HG03460 (cell line): ENCODE data around the gene BSG.
"Not testable (repeated sequence)": the region's sequence is repeated elsewhere in the genome, so short reads cannot be mapped to it uniquely, and the experiment has no call there.

Source experiments
- ATAC-seq: cut with Tn5 transposase; IDR thresholded peaks from one replicate; pipeline ENCODE4 v1.9.1; 2021; ENCODE audit not compliant: unreplicated experiment

Gene BSG

DNA sequence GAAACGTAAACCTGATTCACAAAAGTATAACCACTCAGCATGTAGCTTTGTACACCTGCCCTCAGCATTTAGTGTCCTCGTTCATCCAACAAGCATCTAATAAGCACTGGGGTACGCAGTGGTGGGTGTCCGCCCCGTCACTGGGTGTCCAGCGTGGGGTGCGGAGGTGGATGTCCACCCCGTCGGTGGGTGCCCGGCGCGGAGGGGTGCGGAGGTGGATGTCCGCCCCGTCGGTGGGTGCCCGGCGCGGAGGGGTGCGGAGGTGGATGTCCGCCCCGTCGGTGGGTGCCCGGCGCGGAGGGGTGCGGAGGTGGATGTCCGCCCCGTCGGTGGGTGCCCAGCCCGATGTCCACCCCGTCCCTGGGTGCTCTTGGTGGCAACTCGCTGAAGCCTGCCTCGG is 12.8 kb downstream of the BSG start:
- not testable (repeated sequence) for ATAC-seq

DNA sequence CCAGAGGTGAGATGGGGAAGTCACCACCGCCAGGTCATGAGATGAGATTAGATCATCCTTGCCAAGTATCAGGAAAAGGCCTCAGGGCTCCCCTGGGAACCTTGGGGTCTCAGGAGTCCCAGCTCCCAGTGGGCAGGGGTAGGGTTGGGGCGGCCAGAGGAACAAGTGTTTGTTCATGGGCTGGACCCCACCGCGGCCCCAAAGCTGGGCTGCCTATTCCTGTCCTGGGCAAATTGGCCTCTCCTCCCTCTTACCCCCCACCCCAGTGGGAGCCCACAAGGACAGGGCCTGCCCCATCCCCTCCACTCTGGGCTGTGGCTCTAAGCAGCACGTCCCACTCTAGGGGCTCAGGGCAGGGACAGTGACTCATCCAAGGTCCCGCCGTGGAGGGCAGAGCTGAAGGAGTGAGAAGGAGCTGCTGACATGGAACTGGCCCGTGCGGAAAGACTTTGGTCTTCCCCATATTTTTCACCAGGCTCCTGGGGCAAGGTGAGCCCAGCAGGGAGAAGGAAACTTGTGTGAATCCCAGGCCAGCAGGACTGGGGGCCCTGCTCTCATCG is 13.2 kb downstream of the BSG start:
- no peak for ATAC-seq

DNA sequence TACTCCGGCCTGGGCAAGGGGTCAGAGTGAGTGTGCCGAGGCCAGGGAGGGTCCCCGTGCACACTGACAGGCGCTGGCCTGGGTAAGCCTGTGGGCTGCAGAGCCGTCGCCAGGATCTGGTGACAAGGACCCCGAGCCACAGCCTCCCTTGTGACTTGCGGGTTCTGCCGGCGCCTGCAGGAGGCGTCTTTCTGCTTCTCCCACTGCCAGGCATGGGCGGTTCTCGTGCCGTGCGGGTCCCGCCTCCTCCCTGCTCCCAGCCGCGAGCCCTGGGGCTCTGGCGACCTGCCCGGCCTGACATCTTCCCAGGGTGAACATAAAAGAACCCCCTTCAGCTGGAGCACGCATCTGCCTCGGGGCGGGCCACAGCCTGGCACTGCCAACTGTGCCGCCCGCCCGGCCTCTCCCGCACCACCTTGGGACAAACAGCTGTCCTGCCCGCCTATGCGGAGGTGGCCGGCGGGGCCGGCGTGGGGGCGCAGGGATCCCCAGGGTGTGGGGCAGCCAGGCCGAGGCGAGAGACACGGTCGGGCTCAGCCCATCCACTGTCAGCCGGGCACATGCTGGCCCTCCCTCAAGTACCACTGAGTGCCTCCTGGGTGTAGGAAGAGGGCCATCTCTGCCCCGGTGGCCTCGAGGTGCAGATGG is 15.8 kb downstream of the BSG start:
- ATAC-seq = no peak

DNA sequence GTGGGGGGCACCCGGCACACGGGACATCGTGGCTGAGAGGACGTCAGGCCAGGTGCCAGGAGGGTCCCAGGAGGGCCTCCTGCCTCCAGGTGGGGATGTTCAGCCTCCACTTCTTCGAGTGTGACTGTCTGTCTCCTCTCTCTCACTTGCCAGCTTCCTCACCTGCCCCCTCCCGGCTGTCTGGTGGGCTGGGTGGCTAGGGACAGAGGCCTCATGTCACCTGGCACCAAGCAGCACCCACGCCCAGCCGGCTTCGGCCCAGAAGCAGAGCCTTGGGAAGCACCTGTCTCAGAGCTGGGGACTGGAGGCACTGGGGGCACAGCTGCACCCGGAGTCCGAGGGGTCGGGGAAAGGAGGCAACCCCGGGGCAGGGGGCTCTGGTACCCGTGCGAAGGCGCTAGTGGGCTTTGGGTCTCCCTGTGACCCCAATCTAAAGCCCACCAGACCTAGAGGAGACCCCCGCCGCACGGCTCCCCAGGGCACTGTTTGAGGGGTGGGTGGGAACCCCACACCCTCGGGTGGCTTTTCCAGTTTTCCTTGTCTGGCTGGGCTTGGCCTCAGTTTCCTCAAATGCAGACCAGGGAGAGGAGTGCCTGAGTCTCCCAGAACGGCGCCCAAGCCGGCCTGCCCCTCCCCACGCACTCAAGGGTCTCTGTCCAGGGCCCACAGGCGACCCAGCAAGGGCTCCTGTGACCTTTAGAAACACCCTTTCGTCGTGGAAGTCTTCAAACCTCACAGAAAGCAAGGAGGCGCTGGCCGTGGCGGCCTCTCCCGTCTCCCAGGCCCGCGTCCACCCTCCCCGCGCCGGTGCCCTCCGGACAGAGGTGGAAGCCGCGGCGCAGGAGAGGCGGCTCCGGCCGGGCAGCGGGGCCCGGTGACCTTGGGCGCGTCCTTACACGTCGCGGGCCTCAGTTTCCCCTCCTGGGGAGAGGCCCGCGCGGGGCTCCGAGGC is 16.6 kb downstream of the BSG start:
- no peak for ATAC-seq

- no peak for ATAC-seq
These were observed 17.4 kb downstream of the BSG start, which contains the start of gene HCN2 for GRCh38 chr19:589693-590395. HCN2 (plus strand) TSS chr19:589881; CDS start chr19:589946, 65 bp downstream.

- ATAC-seq = no peak
These were observed 18.0 kb downstream of the BSG start for GRCh38 chr19:590396-590745.

DNA sequence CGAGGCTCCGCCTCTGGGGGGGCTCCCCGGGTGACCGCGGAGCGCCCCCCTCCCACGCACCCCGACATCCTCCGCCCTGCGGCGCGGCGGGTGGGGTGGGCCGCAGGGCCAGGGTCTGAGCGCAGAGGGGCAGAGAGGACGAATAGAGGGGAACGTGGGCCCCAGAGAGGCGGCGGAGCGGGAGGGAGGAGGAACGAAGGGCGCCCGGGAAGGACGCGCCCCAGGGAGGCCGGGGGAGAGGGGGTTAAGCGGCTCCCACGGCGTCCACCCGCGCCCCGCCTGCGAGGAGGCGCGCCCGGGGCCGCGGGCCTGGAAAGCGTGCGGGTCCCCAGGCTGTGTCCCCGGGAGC is 18.3 kb downstream of the BSG start:
- no peak for ATAC-seq

DNA sequence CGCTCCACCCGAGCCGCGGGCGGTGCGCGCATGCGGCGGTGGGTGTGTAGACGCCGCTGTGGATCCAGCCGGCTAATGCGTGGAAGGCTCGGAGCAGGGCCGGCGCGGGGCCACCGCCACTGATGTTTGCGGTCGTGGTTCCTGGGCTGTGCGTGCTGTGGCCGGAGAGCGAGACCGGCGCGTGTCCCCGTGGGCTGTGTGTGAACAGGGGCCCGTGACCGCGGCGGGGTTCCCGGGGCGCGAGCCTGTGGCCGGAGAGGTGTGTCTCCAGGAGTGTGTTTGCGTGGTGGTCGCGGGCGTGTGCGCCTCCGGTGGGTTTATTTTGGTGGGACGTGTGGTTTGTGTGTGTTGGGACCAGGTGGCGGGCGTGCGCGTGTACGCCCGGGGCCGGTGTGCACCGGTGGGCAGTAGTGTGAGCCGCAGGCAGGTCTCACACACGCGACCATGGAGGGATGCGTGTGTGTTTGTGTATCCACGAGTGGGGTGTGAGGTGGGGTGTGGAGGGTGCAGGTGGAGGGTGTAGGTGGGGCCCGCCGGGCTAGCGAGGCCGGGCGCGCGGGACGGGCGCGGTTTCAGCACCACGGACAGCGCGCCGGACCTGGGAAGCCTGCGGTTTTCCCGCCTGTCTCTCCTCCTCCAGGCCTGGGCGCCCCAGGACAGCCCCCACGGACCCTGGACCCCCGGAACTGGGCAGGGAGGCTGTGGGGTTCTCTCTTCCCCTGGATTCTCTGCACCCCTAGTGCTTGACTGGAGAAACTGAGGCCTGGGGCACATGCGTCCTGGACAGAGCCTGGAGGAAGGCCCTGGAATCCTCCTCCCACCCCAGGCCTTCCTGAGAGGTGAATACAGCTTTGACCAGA is 18.9 kb downstream of the BSG start:
- ATAC-seq = no peak

DNA sequence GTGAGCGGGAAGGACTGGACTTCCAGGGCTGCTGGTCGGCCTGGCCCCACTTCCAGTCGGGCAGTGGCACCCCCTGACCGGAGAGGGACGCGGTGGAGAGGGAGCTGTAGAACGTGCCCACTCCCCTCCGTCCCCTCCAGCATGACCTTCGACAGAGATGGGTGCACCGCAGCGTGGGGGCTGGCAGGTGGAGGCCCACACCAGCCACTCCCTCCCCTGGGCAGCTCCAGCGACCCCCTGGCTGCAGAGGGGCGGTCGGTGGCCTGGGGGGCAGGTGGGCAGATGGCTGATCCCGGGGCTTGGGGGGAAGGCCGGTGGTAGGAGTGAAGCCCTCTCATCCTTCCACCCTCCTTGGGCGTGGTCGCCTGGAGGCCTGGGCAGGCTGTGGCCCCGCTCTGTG is 19.7 kb downstream of the BSG start:
- no peak for ATAC-seq

- ATAC-seq = no peak
These were observed 20.7 kb downstream of the BSG start for GRCh38 chr19:593055-593454.

DNA sequence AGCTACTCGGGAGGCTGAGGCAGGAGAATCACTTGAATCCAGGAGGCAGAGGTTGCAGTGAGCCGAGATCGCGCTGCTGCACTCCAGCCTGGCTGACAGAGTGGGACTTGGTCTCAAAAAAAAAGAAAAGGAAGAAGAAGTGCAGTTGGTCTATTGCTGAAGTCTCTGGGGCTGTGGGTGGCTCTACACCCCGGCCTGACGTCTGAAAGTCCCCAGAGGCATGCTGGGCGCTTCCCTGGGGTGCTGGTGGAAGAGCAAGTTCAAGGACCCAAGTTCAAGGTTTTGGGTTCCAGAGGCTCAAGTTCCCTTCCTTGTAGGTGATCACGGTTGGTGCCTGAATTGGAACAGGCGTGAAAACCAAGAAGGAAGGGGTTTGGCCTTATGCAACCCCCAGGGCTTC is 21.1 kb downstream of the BSG start:
- no peak for ATAC-seq

DNA sequence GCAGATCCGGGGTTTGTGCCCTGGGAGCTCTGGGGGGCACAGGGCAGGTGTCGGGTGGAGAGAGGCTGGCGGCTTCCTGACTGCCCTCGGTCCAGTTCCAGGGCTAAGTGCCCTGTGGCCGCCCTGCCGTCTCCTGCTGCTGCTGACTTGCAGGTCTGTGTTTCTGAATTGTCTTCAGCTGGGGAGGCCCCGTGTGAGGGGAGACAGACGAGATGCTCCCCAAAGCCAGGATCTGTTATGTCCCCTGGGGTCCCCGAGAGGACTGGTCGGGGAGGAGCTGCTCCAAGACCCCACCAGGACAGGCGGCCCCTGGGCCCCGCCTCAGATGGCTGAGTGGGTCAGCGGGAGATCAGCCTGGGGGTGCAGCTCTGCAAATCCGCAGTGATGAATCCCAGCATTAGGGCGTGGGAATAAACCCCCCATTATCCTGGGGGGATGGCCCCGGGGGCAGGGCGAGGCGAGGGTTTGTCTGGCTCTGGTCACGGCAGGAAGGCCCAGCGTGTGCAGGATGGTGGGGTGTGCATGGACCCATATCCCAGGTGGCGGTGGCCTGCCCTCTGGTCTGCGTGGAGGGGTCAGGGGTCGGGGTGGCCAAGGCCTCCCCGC is 22.0 kb downstream of the BSG start:
- no peak for ATAC-seq

GRCh38 chr19:595326-596262 is 23.2 kb downstream of the BSG start:
- no peak for ATAC-seq

- ATAC-seq = no peak
These were observed 23.9 kb downstream of the BSG start for GRCh38 chr19:596263-596655.

DNA sequence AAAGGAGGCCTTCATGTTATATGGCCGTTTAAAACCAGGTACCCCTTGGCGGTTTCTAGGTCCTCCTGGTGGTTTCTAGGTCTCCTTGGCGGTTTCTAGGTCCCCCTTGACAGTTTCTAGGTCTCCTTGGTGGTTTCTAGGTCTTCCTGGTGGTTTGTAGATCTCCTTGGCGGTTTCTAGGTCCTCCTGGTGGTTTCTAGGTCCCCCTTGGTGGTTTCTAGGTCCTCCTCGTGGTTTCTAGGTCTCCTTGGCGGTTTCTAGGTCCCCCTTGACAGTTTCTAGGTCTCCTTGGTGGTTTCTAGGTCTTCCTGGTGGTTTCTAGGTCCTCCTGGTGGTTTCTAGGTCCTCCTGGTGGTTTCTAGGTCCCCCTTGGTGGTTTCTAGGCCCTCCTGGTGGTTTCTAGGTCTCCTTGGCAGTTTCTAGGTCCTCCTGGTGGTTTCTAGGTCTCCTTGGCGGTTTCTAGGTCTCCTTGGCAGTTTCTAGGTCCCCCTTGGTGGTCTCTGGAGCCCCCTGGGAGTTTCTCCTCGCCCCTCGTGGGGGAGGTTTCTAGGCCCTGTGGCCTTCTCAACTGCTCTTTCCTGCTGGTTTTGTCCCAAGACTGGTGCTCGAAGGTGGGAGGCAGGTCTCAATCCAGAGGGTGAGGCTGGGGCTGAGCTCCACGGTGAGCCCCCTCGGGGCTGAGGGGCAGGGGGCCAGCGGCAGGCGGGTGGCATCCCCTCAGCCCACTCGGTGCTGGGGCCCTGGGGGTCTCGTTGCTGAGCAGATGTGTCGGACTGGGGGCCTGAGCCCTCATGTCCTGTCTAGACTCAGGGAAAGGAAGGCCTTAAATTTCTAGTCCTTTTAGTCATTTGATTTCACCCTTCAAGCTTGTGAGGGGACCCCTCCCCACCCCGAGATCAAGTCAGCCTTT is 25.3 kb downstream of the BSG start:
- no peak for ATAC-seq

- ATAC-seq = no peak
These were observed 28.9 kb downstream of the BSG start for GRCh38 chr19:601310-601709.

GRCh38 chr19:601790-602189 is 29.4 kb downstream of the BSG start:
- ATAC-seq = no peak
